GM23338 (cell line): ENCODE data around the gene MRPS24. TPM values are rescaled to one million over a fixed set of nuclear protein-coding genes. Genes with fewer than 3 reads are reported as not detected.

ENCODE experiments used
- ATAC-seq: fragments of 200-7000 bp; cut with Tn5 transposase; 3 replicates; pipeline ENCODE4 v1.9.1; 2020
- DNase-seq: peaks from one replicate; pipeline ENCODE4 v3.0.0-alpha.2; 2015; ENCODE audit warnings: low spot score
- H2AFZ ChIP-seq: fragments of 200-600 bp; sonication (generic); 2 replicates; pipeline ENCODE4 v1.8.0; 2016; ENCODE audit warnings: antibody characterized with exemption, mild to moderate bottlenecking, moderate library complexity
- H3F3A ChIP-seq: fragments of 200-600 bp; sonication (generic); replicated peaks from 2 replicates; pipeline ENCODE4 v1.8.0; 2017; ENCODE audit warnings: antibody characterized with exemption, mixed run types, low read depth
- H3K27ac ChIP-seq: fragments of 200-600 bp; sonication (generic); 2 replicates; pipeline ENCODE4 v1.6.1; 2016; ENCODE audit warnings: low read depth
- H3K27me3 ChIP-seq: fragments of 200-600 bp; sonication (generic); 2 replicates; pipeline ENCODE4 v1.8.0; 2016; ENCODE audit warnings: mild to moderate bottlenecking, mixed run types, moderate library complexity; ENCODE audit not compliant: insufficient read depth
- H3K36me3 ChIP-seq: fragments of 200-600 bp; sonication (generic); 2 replicates; pipeline ENCODE4 v1.8.0; 2016; ENCODE audit warnings: mild to moderate bottlenecking; ENCODE audit not compliant: insufficient read depth
- H3K4me1 ChIP-seq: fragments of 200-600 bp; sonication (generic); 2 replicates; pipeline ENCODE4 v1.8.0; 2016; ENCODE audit warnings: mild to moderate bottlenecking, moderate library complexity; ENCODE audit not compliant: insufficient read depth
- H3K4me2 ChIP-seq: fragments of 200-600 bp; sonication (generic); 2 replicates; pipeline ENCODE4 v1.7.1; 2017; ENCODE audit warnings: mixed run types
- H3K4me3 ChIP-seq: fragments of 200-600 bp; sonication (generic); 2 replicates; pipeline ENCODE4 v1.6.1; 2016; ENCODE audit warnings: mixed run types
- H3K79me2 ChIP-seq: fragments of 200-600 bp; sonication (generic); replicated peaks from 2 replicates; pipeline ENCODE4 v1.8.0; 2017; ENCODE audit warnings: mild to moderate bottlenecking; ENCODE audit not compliant: insufficient read depth
- H3K9me2 ChIP-seq: fragments of 200-600 bp; sonication (generic); 2 replicates; pipeline ENCODE4 v1.8.0; 2017; ENCODE audit not compliant: insufficient read depth
- H4K20me1 ChIP-seq: fragments of 200-600 bp; sonication (generic); replicated peaks from 2 replicates; pipeline ENCODE4 v1.8.0; 2017; ENCODE audit warnings: mild to moderate bottlenecking; ENCODE audit not compliant: insufficient read depth
- H3K27ac Mint-ChIP-seq: 2 replicates; pipeline ENCODE4 v1.8.0; 2020; ENCODE audit warnings: inconsistent platforms, mild to moderate bottlenecking, moderate library complexity, mixed read lengths
- H3K27me3 Mint-ChIP-seq: 3 replicates; pipeline ENCODE4 v1.8.0; 2022; ENCODE audit warnings: low read depth, mild to moderate bottlenecking, moderate library complexity, mixed read lengths, inconsistent platforms; ENCODE audit not compliant: insufficient read depth, poor library complexity
- H3K36me3 Mint-ChIP-seq: 3 replicates; pipeline ENCODE4 v1.8.0; 2021; ENCODE audit warnings: low read depth, mild to moderate bottlenecking, inconsistent platforms, moderate library complexity, mixed read lengths
- H3K4me1 Mint-ChIP-seq: 3 replicates; pipeline ENCODE4 v1.8.0; 2020; ENCODE audit warnings: mild to moderate bottlenecking, inconsistent platforms, mixed read lengths
- H3K4me3 Mint-ChIP-seq: 3 replicates; pipeline ENCODE4 v1.8.0; 2021; ENCODE audit warnings: moderate library complexity, mild to moderate bottlenecking, inconsistent platforms, mixed read lengths
- H3K9me3 Mint-ChIP-seq: 3 replicates; pipeline ENCODE4 v1.8.0; 2020; ENCODE audit warnings: moderate library complexity, mild to moderate bottlenecking, inconsistent platforms, mixed read lengths
- EZH2 ChIP-seq: fragments of 200-600 bp; sonication (generic); IDR thresholded peaks from one replicate; pipeline ENCODE4 v1.8.0; 2017; ENCODE audit warnings: antibody characterized with exemption, mild to moderate bottlenecking, low read depth; ENCODE audit not compliant: unreplicated experiment
- STAT1 ChIP-seq: IDR thresholded peaks from one replicate; pipeline ENCODE4 v1.6.1; 2016; ENCODE audit warnings: antibody characterized with exemption; ENCODE audit not compliant: unreplicated experiment
- ZNF114 ChIP-seq: fragments of 250-450 bp; sonication (Bioruptor Pico); IDR thresholded peaks from 2 replicates; pipeline ENCODE4 v1.5.0; 2020; ENCODE audit warnings: mild to moderate bottlenecking, moderate library complexity
- polyA plus RNA-seq: library from polyadenylated mRNA; unstranded; fragments of >200 nt; fragmentation: Nextera tagmentation; extraction: Ambion mirVana; gene quantifications from 2 replicates; pipeline ENCODE4 v1.2.1, GENCODE V29; 2016
- total RNA-seq: library from RNA; depleted of rRNA; stranded (reverse); fragments of >200 nt; shearing (Covaris generic); gene quantifications from 2 replicates; pipeline ENCODE4 v1.2.3, GENCODE V29; 2014
- TF ChIP-seq, protein P1 (sequence below), 2 experiments: fragments of 200-600 bp in 1 of 2; sonication (generic) in 1 of 2; conservative IDR thresholded peaks; 2 replicates each; pipeline versions ENCODE4 v1.5.1 to v1.6.1; 2016 to 2017; ENCODE audit warnings: antibody characterized with exemption in 2 of 2, low read depth in 2 of 2, mild to moderate bottlenecking in 2 of 2, moderate library complexity in 1 of 2
- TF ChIP-seq, protein P2 (sequence below): IDR thresholded peaks from one replicate; pipeline ENCODE4 v1.6.1; 2018; ENCODE audit warnings: antibody characterized with exemption; ENCODE audit not compliant: unreplicated experiment
- TF ChIP-seq, protein P3 (sequence below): IDR thresholded peaks from 2 replicates; pipeline ENCODE4 v1.6.1; 2016; ENCODE audit warnings: antibody characterized with exemption
- TF ChIP-seq, protein P4 (sequence below): fragments of 250-450 bp; sonication (Bioruptor Pico); IDR thresholded peaks from 2 replicates; pipeline ENCODE4 v1.5.0; 2020; ENCODE audit warnings: mild to moderate bottlenecking, moderate library complexity

MRPS24 gene
- total and polyA plus RNA-seq, 2 experiments from 2014 or later = 82.9 to 152 TPM

DNA sequence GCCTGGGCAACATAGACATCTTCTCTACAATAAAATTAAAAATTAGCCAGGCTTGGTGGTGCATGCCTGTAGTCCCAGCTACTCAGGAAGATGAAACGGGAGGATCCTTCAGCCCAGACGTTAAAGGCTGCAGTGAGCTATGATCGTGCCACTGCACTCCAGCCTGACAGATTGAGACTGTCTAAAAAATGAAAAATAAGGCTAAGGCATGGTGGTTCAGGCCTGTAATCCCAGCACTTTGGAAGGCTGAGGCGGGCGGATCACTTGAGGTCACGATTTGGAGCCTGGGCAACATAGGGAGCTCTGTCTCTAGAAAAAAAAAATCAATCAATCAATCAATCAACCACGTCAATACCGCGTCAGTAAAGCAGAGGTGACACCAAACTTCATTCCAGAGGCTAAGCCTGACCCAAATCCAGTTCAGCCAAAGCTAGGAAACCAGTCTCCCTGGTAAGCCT is 31.1 kb downstream of the MRPS24 start (continued):
- TF ChIP-seq, protein P1, sequence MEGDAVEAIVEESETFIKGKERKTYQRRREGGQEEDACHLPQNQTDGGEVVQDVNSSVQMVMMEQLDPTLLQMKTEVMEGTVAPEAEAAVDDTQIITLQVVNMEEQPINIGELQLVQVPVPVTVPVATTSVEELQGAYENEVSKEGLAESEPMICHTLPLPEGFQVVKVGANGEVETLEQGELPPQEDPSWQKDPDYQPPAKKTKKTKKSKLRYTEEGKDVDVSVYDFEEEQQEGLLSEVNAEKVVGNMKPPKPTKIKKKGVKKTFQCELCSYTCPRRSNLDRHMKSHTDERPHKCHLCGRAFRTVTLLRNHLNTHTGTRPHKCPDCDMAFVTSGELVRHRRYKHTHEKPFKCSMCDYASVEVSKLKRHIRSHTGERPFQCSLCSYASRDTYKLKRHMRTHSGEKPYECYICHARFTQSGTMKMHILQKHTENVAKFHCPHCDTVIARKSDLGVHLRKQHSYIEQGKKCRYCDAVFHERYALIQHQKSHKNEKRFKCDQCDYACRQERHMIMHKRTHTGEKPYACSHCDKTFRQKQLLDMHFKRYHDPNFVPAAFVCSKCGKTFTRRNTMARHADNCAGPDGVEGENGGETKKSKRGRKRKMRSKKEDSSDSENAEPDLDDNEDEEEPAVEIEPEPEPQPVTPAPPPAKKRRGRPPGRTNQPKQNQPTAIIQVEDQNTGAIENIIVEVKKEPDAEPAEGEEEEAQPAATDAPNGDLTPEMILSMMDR (conservative IDR thresholded peaks at IDR 0.05; ENCODE audit: low read depth in 2 of 2) = no peak
- TF ChIP-seq, protein P2, sequence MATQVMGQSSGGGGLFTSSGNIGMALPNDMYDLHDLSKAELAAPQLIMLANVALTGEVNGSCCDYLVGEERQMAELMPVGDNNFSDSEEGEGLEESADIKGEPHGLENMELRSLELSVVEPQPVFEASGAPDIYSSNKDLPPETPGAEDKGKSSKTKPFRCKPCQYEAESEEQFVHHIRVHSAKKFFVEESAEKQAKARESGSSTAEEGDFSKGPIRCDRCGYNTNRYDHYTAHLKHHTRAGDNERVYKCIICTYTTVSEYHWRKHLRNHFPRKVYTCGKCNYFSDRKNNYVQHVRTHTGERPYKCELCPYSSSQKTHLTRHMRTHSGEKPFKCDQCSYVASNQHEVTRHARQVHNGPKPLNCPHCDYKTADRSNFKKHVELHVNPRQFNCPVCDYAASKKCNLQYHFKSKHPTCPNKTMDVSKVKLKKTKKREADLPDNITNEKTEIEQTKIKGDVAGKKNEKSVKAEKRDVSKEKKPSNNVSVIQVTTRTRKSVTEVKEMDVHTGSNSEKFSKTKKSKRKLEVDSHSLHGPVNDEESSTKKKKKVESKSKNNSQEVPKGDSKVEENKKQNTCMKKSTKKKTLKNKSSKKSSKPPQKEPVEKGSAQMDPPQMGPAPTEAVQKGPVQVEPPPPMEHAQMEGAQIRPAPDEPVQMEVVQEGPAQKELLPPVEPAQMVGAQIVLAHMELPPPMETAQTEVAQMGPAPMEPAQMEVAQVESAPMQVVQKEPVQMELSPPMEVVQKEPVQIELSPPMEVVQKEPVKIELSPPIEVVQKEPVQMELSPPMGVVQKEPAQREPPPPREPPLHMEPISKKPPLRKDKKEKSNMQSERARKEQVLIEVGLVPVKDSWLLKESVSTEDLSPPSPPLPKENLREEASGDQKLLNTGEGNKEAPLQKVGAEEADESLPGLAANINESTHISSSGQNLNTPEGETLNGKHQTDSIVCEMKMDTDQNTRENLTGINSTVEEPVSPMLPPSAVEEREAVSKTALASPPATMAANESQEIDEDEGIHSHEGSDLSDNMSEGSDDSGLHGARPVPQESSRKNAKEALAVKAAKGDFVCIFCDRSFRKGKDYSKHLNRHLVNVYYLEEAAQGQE = no peak
- TF ChIP-seq STAT1 (no peak), EZH2 (no peak)
- TF ChIP-seq, protein P3, sequence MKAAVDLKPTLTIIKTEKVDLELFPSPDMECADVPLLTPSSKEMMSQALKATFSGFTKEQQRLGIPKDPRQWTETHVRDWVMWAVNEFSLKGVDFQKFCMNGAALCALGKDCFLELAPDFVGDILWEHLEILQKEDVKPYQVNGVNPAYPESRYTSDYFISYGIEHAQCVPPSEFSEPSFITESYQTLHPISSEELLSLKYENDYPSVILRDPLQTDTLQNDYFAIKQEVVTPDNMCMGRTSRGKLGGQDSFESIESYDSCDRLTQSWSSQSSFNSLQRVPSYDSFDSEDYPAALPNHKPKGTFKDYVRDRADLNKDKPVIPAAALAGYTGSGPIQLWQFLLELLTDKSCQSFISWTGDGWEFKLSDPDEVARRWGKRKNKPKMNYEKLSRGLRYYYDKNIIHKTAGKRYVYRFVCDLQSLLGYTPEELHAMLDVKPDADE = no peak

DNA sequence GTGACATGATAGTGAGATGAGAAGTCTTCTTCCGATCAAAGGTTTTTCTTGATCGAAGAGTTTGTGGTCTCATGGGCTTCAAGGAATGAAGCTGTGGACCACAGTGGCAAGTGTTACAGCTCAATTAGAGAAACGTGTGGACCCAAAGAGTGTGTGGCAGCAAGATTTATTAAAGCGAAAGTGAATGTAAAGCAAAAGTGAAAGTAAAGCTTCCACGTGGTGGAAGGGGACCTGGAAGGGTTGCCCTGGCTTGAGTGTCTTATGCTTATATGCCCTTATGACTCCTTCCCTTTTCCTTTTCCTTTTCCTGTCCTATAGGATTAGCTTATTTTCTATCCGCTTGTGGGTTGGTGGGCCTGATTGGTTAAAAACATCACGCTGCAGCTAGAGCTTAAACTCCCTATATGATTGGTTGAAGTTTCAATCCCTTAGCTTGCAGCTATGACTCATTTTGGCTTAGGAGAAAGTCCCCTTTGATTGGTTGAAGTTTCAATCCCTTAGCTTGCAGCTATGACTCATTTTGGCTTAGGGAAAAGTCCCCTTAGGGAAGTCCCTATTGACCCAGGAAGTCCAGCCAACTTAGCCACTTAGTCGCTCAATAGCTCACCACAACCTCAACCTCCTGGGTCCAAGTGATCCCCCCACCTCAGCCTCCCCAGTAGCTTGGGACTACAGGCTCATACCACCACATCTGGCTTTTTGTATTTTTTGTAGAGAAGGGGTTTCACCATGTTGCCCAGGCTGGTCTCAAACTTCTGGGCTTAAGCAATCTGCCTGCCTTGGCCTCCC is 34.7 kb downstream of the MRPS24 start:
- Histone ChIP-seq H3K4me2 (no peak overlapping the region), H3K79me2 (peaks cover 11% of the 10 kb centered on the region), H3K4me1 (no peaks in the 10 kb centered on the region), H3K36me3 (no peaks in the 10 kb centered on the region; the same call in 1 of the 2 replicates), H4K20me1 (no peaks in the 10 kb centered on the region), H3K9me2 (no peaks in the 10 kb centered on the region), H3K27me3 (no peaks in the 10 kb centered on the region), H3K27ac (no peak overlapping the region), H3F3A (no peaks in the 10 kb centered on the region), H3K4me3 (no peak overlapping the region), H2AFZ (no peak overlapping the region)
- Mint-ChIP-seq H3K4me1 (no peaks in the 10 kb centered on the region; the same call in 2 of the 3 replicates), H3K9me3 (peaks cover 26% of the 10 kb centered on the region; the same call in 2 of the 3 replicates), H3K27ac (no peak overlapping the region), H3K36me3 (peaks cover 24% of the 10 kb centered on the region; the same call in 2 of the 3 replicates), H3K27me3 (no peaks in the 10 kb centered on the region), H3K4me3 (no peak overlapping the region)
- no peak for ATAC-seq
- no peak for DNase-seq
- TF ChIP-seq, protein P4, sequence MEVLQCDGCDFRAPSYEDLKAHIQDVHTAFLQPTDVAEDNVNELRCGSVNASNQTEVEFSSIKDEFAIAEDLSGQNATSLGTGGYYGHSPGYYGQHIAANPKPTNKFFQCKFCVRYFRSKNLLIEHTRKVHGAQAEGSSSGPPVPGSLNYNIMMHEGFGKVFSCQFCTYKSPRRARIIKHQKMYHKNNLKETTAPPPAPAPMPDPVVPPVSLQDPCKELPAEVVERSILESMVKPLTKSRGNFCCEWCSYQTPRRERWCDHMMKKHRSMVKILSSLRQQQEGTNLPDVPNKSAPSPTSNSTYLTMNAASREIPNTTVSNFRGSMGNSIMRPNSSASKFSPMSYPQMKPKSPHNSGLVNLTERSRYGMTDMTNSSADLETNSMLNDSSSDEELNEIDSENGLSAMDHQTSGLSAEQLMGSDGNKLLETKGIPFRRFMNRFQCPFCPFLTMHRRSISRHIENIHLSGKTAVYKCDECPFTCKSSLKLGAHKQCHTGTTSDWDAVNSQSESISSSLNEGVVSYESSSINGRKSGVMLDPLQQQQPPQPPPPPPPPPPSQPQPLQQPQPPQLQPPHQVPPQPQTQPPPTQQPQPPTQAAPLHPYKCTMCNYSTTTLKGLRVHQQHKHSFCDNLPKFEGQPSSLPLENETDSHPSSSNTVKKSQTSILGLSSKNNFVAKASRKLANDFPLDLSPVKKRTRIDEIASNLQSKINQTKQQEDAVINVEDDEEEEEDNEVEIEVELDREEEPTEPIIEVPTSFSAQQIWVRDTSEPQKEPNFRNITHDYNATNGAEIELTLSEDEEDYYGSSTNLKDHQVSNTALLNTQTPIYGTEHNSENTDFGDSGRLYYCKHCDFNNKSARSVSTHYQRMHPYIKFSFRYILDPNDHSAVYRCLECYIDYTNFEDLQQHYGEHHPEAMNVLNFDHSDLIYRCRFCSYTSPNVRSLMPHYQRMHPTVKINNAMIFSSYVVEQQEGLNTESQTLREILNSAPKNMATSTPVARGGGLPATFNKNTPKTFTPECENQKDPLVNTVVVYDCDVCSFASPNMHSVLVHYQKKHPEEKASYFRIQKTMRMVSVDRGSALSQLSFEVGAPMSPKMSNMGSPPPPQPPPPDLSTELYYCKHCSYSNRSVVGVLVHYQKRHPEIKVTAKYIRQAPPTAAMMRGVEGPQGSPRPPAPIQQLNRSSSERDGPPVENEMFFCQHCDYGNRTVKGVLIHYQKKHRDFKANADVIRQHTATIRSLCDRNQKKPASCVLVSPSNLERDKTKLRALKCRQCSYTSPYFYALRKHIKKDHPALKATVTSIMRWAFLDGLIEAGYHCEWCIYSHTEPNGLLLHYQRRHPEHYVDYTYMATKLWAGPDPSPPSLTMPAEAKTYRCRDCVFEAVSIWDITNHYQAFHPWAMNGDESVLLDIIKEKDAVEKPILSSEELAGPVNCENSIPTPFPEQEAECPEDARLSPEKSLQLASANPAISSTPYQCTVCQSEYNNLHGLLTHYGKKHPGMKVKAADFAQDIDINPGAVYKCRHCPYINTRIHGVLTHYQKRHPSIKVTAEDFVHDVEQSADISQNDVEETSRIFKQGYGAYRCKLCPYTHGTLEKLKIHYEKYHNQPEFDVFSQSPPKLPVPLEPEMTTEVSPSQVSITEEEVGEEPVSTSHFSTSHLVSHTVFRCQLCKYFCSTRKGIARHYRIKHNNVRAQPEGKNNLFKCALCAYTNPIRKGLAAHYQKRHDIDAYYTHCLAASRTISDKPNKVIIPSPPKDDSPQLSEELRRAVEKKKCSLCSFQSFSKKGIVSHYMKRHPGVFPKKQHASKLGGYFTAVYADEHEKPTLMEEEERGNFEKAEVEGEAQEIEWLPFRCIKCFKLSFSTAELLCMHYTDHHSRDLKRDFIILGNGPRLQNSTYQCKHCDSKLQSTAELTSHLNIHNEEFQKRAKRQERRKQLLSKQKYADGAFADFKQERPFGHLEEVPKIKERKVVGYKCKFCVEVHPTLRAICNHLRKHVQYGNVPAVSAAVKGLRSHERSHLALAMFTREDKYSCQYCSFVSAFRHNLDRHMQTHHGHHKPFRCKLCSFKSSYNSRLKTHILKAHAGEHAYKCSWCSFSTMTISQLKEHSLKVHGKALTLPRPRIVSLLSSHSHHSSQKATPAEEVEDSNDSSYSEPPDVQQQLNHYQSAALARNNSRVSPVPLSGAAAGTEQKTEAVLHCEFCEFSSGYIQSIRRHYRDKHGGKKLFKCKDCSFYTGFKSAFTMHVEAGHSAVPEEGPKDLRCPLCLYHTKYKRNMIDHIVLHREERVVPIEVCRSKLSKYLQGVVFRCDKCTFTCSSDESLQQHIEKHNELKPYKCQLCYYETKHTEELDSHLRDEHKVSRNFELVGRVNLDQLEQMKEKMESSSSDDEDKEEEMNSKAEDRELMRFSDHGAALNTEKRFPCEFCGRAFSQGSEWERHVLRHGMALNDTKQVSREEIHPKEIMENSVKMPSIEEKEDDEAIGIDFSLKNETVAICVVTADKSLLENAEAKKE (CRISPR knock-in tag) = no peak
- TF ChIP-seq, protein P3 = no peak
- TF ChIP-seq EZH2 = no peak
- TF ChIP-seq ZNF114 (CRISPR knock-in tag) = no peak
